AG04449 (cell line): ENCODE measurements around the gene ORM2.

ENCODE experiments used
- CTCF ChIA-PET: fragments of 350-600 bp; formaldehyde crosslinking; extraction: SDS; loops from one replicate; lab custom pipeline; 2021; ENCODE audit warnings: antibody characterized with exemption; lab: Yijun Ruan, JAX
- POLR2A ChIA-PET: fragments of 400-600, 350-600 bp; formaldehyde crosslinking; extraction: SDS; loops from one replicate; lab custom pipeline; 2020; ENCODE audit warnings: antibody characterized with exemption, inconsistent platforms; lab: Yijun Ruan, JAX
- DNase-seq: peaks from one replicate; pipeline ENCODE4 v3.0.0-alpha.2; 2010; ENCODE audit warnings: low read depth, low spot score
- H3K4me3 ChIP-seq: 2 replicates; pipeline ENCODE4 v1.5.1; 2011; ENCODE audit warnings: low read depth, mild to moderate bottlenecking, control low read depth, low read length
- TF ChIP-seq, protein P1 (sequence below): IDR thresholded peaks from one replicate; pipeline ENCODE4 v1.5.1; 2011; ENCODE audit warnings: mild to moderate bottlenecking, moderate library complexity, low read length, control low read depth, inconsistent platforms; ENCODE audit not compliant: insufficient read depth; ENCODE audit errors: missing control alignments

ORM2 gene

DNA sequence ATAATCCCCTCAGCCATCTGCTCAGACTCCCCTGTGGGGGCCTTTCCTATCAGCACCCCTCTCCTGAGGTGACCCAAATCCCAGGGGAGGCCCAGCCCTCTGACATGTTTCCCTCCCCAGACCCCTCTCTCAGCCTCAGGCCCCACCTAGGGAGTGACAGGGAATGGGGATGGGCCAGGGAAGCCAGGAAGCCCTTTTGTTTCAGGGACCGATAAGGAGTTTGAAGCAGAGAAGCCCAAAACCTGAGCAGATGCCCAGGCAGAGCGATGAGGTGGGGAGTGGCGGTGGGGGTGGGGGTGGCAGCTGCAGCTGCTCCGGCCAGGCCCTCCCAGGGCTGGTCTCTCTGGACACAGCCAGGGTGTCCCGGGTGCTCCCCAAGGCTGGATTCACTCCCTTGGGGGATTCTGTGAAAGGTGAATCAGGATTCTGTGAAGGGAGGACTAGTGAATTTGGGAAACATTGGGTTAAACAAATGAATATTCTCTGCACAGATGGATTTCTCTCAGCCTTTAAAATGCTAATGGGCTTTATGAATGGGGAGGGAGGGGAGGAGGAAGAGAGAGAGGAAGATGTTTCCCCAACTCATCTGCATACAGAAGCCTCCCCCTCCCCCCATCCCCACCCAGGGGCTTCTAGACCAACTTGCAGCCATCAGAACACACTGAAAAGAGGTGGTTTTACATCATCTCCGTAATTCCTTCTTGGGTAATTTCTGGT, 40.7 kb downstream of the ORM2 start:
- no peak overlapping the region for H3K4me3 ChIP-seq
- TF ChIP-seq, protein P1, sequence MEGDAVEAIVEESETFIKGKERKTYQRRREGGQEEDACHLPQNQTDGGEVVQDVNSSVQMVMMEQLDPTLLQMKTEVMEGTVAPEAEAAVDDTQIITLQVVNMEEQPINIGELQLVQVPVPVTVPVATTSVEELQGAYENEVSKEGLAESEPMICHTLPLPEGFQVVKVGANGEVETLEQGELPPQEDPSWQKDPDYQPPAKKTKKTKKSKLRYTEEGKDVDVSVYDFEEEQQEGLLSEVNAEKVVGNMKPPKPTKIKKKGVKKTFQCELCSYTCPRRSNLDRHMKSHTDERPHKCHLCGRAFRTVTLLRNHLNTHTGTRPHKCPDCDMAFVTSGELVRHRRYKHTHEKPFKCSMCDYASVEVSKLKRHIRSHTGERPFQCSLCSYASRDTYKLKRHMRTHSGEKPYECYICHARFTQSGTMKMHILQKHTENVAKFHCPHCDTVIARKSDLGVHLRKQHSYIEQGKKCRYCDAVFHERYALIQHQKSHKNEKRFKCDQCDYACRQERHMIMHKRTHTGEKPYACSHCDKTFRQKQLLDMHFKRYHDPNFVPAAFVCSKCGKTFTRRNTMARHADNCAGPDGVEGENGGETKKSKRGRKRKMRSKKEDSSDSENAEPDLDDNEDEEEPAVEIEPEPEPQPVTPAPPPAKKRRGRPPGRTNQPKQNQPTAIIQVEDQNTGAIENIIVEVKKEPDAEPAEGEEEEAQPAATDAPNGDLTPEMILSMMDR = no peak
- CTCF ChIA-PET = interaction anchor here (0.6 to 1.3 kb wide), 2 partner anchors 8 to 26 kb away, joined by 3 to 5 read pairs; no protein-coding TSS in a partner anchor
- POLR2A ChIA-PET = no interaction called here
- DNase-seq = no peak

DNA sequence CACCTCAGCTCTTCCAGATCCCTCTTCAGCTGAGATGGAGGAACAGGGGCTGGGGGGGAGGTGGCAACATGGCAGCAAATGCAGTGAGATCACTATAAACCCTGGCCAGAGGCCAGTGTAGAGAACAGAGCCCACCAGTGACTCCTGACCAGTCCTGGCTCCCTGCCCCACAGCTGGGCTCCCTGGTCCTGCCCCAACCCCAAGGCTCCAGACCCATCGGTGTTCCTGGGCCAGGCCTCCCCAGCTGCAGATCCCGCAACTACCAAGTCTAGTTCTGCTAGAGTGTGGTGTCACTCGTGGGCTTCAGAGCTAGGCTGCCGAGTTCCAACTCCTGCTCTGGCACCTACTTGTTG, 41.3 kb downstream of the ORM2 start:
- POLR2A ChIA-PET = no interaction called here
- no peak overlapping the region for H3K4me3 ChIP-seq
- DNase-seq = no peak
- CTCF ChIA-PET = interaction anchor here (0.6 to 1.3 kb wide), 2 partner anchors 8 to 25 kb away, joined by 3 to 5 read pairs; no protein-coding TSS in a partner anchor
- TF ChIP-seq, protein P1 = no peak

DNA sequence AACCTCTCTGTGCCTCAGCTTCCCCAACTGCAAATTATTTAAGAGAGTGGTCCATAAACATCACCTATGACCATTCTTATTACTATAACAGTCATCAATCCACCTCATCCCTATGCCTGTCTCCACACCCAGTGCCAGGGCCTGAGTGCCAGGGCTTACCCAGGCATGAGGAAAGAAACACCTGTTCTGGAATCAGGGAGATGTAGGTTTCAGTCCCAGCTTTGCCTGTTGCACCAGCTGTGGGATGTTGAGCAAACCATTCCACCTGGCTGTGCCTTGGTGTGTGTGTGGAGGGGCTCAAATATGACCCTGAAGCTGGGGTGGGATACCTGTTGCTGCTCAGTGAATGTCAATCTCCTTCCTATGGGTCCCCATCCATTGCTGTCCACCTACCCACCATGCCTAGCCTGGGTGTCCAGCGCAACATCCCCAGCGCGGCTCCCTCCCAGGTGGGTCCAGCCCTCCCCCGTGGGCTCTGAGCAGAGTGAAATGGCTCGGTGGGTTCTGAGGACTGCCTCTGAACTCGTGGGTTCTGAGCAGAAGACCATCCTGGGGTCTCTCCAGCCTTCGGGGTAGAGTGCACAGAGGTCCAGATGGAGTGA, 41.8 kb downstream of the ORM2 start:
- TF ChIP-seq, protein P1 = no peak
- ChIA-PET POLR2A (no interaction called here), CTCF (interaction anchor here (0.6 to 1.3 kb wide), 3 partner anchors 9 to 25 kb away, joined by 3 to 5 read pairs (median 3); no protein-coding TSS in a partner anchor)
- no peak overlapping the region for H3K4me3 ChIP-seq
- no peak for DNase-seq

DNA sequence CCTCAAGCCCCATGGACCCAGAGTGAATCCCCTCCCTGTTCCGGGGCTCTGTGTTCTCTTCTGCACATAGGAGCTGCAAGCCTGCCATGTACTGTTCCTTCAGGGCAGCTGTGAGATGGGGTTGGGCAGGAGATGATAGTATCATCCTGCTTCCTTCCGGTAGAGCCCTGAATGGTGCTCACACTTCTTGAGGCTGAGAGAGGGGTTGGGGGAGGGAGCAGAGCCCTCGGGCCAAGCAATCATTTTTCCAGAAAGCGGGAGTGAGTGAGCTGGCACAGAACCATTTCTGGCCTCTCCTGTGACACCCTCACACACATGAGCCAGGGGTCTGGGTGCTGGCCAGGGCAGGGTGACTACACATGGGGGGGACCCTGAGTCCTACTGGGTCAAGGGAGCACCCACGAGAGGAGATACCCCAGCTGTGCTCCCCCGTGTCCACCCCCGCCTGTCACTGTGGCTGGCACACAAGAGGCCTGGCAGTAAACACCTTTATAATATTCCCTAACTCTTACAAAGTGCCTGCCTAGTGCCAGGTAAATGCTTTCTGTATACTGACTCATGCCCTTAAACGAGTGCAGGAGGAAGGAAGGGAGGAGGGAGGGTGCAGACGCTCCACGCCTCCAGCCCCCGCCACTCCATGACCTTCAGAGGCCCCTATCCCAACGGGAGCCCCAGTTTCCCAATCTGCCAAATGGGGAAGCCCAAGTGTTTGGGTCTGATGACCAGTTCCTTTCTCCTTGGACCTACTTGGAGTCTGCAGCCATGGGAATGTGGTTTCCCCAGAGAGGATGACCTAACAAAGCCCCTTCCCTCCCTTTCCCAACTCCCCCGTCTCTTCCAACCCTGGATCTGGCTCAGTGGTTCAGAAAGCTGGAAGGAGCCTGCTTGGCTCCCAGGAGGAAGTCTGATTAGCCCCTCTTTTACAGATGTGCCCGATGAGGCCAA, 42.6 kb downstream of the ORM2 start:
- TF ChIP-seq, protein P1 = no peak
- ChIA-PET CTCF (interaction anchor here (0.9 to 1.3 kb wide), 2 partner anchors 9 to 13 kb away, joined by 3 to 5 read pairs; no protein-coding TSS in a partner anchor), POLR2A (no interaction called here)
- no peak for DNase-seq
- no peak overlapping the region for H3K4me3 ChIP-seq

DNA sequence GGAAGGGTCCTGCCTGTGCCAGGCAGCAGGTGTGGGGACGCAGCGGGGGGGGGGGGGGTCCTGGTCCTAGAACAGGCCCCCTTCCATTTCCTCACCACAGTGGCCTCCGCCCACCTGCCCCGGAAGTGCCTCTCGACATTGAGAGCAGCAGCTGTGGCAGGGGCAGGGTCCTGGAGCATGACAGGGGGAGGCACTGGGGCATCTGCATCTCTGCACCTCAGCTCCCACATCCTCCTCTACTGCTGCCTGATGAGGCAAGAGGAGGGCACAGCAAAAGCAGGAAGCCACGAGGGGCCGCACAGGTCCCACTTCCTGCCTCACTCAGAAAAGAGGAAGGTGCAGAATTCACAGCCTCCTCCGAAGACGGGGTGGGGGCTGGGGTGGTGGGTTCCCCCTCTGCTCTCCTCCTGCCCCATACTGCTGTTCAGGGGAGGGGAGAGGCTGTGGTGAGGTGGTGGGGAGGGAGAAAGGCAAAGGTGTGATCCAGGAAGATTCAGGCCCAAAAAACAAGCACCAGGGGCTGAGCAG, 43.3 kb downstream of the ORM2 start:
- no peak overlapping the region for H3K4me3 ChIP-seq
- ChIA-PET CTCF (no interaction called here), POLR2A (no interaction called here)
- TF ChIP-seq, protein P1 = no peak
- DNase-seq = no peak
